Stimulated activated CD8-positive, alpha-beta memory T cell treated with anti-CD3 and anti-CD28 coated beads, Interleukin-12 subunit alpha, Interleukin-12 subunit beta, amount 100 ng/mL, for 24 hours (primary cell): ENCODE measurements around the gene LATS2.

Experiments used
- DNase-seq: peaks from one replicate; pipeline ENCODE4 v3.0.0-alpha.2; 2020; ENCODE audit errors: extremely low read depth

Gene LATS2

GRCh38 chr13:21061029-21061763 lies at the start of gene LATS2:
Gene LATS2, minus strand, starts transcription at chr13:21061586. Its CDS starts 15,560 bp downstream, at chr13:21046026.
- no peak for DNase-seq

GRCh38 chr13:21109168-21109567 lies 47.8 kb upstream of the LATS2 start:
- DNase-seq, result no peak

GRCh38 chr13:21106089-21106488 lies 44.7 kb upstream of the LATS2 start:
- no peak for DNase-seq

- DNase-seq, result no peak
Observed at GRCh38 chr13:21104199-21105019, 43.0 kb upstream of the LATS2 start.

- DNase-seq, result no peak
Observed at GRCh38 chr13:21101865-21102576, 40.6 kb upstream of the LATS2 start.

GRCh38 chr13:21100994-21101757 lies 39.8 kb upstream of the LATS2 start:
- no peak for DNase-seq

- no peak for DNase-seq
Observed at GRCh38 chr13:21100211-21100610, 38.8 kb upstream of the LATS2 start.

GRCh38 chr13:21095311-21095710 lies 33.9 kb upstream of the LATS2 start:
- no peak for DNase-seq

GRCh38 chr13:21089830-21090229 lies 28.4 kb upstream of the LATS2 start:
- no peak for DNase-seq

GRCh38 chr13:21088534-21088933 lies 27.1 kb upstream of the LATS2 start:
- no peak for DNase-seq

- no peak for DNase-seq
Observed at GRCh38 chr13:21086929-21087328, 25.5 kb upstream of the LATS2 start.

GRCh38 chr13:21081926-21082325 lies 20.5 kb upstream of the LATS2 start:
- DNase-seq, result no peak

- DNase-seq, result no peak
Observed at GRCh38 chr13:21080593-21080891, 19.2 kb upstream of the LATS2 start.

- no peak for DNase-seq
Observed at GRCh38 chr13:21079761-21080592, 18.6 kb upstream of the LATS2 start.

GRCh38 chr13:21079221-21079620 lies 17.8 kb upstream of the LATS2 start:
- DNase-seq, result no peak

GRCh38 chr13:21078501-21078900 lies 17.1 kb upstream of the LATS2 start:
- no peak for DNase-seq

- DNase-seq, result no peak
Observed at GRCh38 chr13:21077788-21078353, 16.5 kb upstream of the LATS2 start.

GRCh38 chr13:21077076-21077787 lies 15.8 kb upstream of the LATS2 start:
- DNase-seq, result no peak

- DNase-seq, result no peak
Observed at GRCh38 chr13:21076253-21076652, 14.9 kb upstream of the LATS2 start.
